Panc1 (cell line): ENCODE data around the gene MDM2. TPM values are rescaled to one million over a fixed set of nuclear protein-coding genes. Genes with fewer than 3 reads are reported as not detected.

Experiments
- ATAC-seq: fragments of 200-7000 bp; cut with Tn5 transposase; 2 replicates; pipeline ENCODE4 v1.9.1; 2020; ENCODE audit warnings: mild to moderate bottlenecking, moderate library complexity
- BruUV-seq: library from RNA; stranded (reverse); fragments of 400-500 nt; replicated peaks from 2 replicates; lab custom pipeline; 2021; lab: Mats Ljungman, UMichigan
- CTCF ChIA-PET: fragments of 300-600 bp; sonication (Branson Sonifier 250); formaldehyde crosslinking; loops from one replicate; lab custom pipeline; 2022; ENCODE audit warnings: antibody characterized with exemption; lab: Charles Lee
- POLR2A ChIA-PET: fragments of 300-600 bp; sonication (Branson Sonifier 250); formaldehyde crosslinking; loops from one replicate; lab custom pipeline; 2022; ENCODE audit warnings: antibody characterized with exemption; lab: Charles Lee
- DNase-seq: peaks from one replicate; pipeline ENCODE4 v3.0.0-alpha.2; 2010; ENCODE audit warnings: low read depth, low spot score
- H3K27ac ChIP-seq: 2 replicates; pipeline ENCODE4 v1.5.1; 2011; ENCODE audit warnings: mild to moderate bottlenecking, low read length, inconsistent platforms
- H3K27me3 ChIP-seq: fragments of 200-500 bp; sonication (Bioruptor generic); 2 replicates; pipeline ENCODE4 v1.6.0; 2014; ENCODE audit warnings: low read length, inconsistent platforms; ENCODE audit not compliant: control insufficient read depth, insufficient read depth
- H3K36me3 ChIP-seq: fragments of 200-500 bp; sonication (Bioruptor generic); 2 replicates; pipeline ENCODE4 v1.5.1; 2014; ENCODE audit warnings: inconsistent platforms, mild to moderate bottlenecking, low read length, moderate library complexity; ENCODE audit not compliant: control insufficient read depth, insufficient read depth
- H3K4me1 ChIP-seq: 2 replicates; pipeline ENCODE4 v1.5.1; 2011; ENCODE audit warnings: inconsistent platforms, mild to moderate bottlenecking, low read length, moderate library complexity; ENCODE audit not compliant: control insufficient read depth, insufficient read depth
- H3K4me3 ChIP-seq, 2 experiments: 2 replicates each; pipeline ENCODE4 v1.5.1; 2011 to 2012; ENCODE audit warnings: low read depth in 2 of 2, low read length in 2 of 2, mild to moderate bottlenecking in 2 of 2, inconsistent platforms in 1 of 2, moderate library complexity in 1 of 2
- H3K9me3 ChIP-seq: fragments of 200-500 bp; sonication (Bioruptor generic); 2 replicates; pipeline ENCODE4 v1.5.1; 2014; ENCODE audit warnings: low read depth, mild to moderate bottlenecking, inconsistent platforms, low read length, moderate library complexity; ENCODE audit not compliant: control insufficient read depth, insufficient read depth
- CTCF ChIP-seq: fragments of 450-650 bp; IDR thresholded peaks from 2 replicates; pipeline ENCODE4 v1.5.1; 2017; ENCODE audit warnings: mild to moderate bottlenecking
- POLR2AphosphoS5 ChIP-seq: IDR thresholded peaks from 2 replicates; pipeline ENCODE4 v1.6.1; 2012; ENCODE audit warnings: mild to moderate bottlenecking, low read depth, low read length, moderate library complexity
- SIN3A ChIP-seq: IDR thresholded peaks from 2 replicates; pipeline ENCODE4 v1.6.1; 2012; ENCODE audit warnings: low read depth, mild to moderate bottlenecking, low read length, moderate library complexity, borderline replicate concordance; ENCODE audit not compliant: insufficient read depth
- TCF7L2 ChIP-seq: IDR thresholded peaks from 2 replicates; pipeline ENCODE4 v1.6.1; 2011; ENCODE audit warnings: mild to moderate bottlenecking, low read depth, low read length, inconsistent platforms
- in situ Hi-C: cut with HindIII; loops from 2 replicates; pipeline ENCODE4 v1.10.0; 2016; ENCODE audit warnings: low sequenced_read_pairs, low pct_unique_long_range_greater_than_20kb
- intact Hi-C: fragments of 100-400 bp; cut with micrococcal nuclease; formaldehyde crosslinking; loops from one replicate; pipeline ENCODE4 v1.10.0; 2022; ENCODE audit not compliant: unreplicated experiment
- total RNA-seq: library from RNA; stranded (reverse); gene quantifications from one replicate; pipeline ENCODE4 v1.2.1, GENCODE V29; 2021; ENCODE audit not compliant: unreplicated experiment
- TF ChIP-seq, protein P1 (sequence below), 2 experiments: IDR thresholded peaks; 2 replicates each; pipeline ENCODE4 v1.6.1; 2011 to 2012; ENCODE audit warnings: low read depth in 2 of 2, control low read depth in 1 of 2, low read length in 1 of 2, mild to moderate bottlenecking in 1 of 2, moderate library complexity in 1 of 2; ENCODE audit not compliant: insufficient read depth in 1 of 2

Gene MDM2
- total RNA-seq, 1 experiment from 2014 or later, result 101 TPM

DNA sequence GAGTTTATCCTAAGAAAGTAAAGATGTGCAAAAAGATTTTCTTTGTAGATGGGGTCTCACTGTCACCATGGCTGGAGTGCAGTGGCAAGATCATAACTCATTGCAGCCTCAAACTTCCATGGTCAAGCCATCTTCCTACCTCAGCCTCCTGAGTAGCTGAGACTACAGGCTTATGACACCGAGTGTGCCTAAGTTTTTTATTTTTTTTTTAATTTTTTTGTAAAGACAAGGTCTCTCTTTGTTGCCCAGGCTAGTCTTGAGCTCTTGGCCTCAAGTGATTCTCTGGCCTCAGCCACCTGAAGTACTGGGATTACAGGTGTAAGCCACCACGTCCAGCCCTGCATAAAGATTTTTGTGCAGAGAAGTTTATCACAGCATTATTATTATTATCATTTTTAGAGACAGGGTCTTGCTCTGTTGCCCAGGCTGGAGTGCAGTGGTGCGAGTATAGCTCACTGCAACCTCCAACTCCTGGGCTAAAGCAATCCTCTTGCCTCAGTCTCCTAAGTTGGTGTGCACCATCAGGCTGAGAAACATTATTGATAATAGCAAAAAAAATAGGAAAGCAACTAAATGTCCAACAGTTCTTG is 19.3 kb upstream of the MDM2 start:
- Histone ChIP-seq H3K4me3 (no peak overlapping the region), H3K4me1 (no peaks in the 10 kb centered on the region), H3K27me3 (no peaks in the 10 kb centered on the region), H3K9me3 (no peaks in the 10 kb centered on the region), H3K27ac (no peak overlapping the region), H3K36me3 (no peaks in the 10 kb centered on the region)
- in situ Hi-C loops, result no loop called here
- ChIA-PET POLR2A (interaction anchor here (0.6 kb wide), 1 partner anchor 174 kb away, joined by 3 read pairs; no protein-coding TSS in a partner anchor), CTCF (no interaction called here)
- ATAC-seq (no peak), DNase-seq (no peak)
- intact Hi-C loops, result no loop called here
- TF ChIP-seq CTCF (no peak), TCF7L2 (no peak), SIN3A (no peak), POLR2AphosphoS5 (no peak)
- TF ChIP-seq, protein P1, sequence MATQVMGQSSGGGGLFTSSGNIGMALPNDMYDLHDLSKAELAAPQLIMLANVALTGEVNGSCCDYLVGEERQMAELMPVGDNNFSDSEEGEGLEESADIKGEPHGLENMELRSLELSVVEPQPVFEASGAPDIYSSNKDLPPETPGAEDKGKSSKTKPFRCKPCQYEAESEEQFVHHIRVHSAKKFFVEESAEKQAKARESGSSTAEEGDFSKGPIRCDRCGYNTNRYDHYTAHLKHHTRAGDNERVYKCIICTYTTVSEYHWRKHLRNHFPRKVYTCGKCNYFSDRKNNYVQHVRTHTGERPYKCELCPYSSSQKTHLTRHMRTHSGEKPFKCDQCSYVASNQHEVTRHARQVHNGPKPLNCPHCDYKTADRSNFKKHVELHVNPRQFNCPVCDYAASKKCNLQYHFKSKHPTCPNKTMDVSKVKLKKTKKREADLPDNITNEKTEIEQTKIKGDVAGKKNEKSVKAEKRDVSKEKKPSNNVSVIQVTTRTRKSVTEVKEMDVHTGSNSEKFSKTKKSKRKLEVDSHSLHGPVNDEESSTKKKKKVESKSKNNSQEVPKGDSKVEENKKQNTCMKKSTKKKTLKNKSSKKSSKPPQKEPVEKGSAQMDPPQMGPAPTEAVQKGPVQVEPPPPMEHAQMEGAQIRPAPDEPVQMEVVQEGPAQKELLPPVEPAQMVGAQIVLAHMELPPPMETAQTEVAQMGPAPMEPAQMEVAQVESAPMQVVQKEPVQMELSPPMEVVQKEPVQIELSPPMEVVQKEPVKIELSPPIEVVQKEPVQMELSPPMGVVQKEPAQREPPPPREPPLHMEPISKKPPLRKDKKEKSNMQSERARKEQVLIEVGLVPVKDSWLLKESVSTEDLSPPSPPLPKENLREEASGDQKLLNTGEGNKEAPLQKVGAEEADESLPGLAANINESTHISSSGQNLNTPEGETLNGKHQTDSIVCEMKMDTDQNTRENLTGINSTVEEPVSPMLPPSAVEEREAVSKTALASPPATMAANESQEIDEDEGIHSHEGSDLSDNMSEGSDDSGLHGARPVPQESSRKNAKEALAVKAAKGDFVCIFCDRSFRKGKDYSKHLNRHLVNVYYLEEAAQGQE (IDR thresholded peaks at IDR 0.05; ENCODE audit: insufficient read depth in 1 of 2, low read depth in 2 of 2, low read length in 1 of 2), result no peak
- BruUV-seq, result no TSS peak

DNA sequence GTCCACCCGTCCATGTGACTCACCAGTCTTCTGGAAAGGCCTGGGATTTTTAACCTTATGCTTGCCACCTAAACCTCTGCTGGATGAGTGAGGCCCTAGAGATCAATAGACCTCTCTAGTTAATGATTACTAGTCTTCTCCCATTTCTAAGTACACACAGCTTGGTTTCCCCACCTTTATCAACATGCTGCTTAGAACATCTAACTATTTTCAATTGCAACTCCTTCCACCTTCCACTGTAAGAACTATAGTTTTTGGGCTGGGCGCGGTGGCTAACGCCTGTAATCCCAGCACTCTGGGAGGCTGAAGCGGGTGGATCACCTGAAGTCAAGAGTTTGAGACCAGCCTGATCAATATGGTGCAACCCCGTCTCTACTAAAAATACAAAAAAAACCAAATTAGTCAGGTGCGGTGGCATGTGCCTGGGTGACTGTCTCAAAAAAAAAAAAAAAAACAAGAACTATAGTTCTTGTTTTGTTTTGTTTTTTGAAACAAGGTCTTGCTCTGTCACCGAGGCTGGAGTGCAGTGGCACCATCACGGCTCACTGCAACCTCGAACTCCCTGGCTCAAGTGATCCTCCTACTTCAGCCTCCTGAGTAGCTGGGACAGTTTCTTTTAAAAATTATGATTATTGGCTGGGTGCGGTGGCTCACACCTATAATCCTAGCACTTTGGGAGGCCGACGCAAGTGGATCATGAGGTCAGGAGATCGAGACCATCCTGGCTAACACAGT is 18.7 kb upstream of the MDM2 start:
- H3K4me3 ChIP-seq, result no peak overlapping the region
- no peaks in the 10 kb centered on the region for H3K9me3 ChIP-seq
- ATAC-seq, result no peak
- DNase-seq, result no peak
- no peaks in the 10 kb centered on the region for H3K27me3 ChIP-seq
- CTCF ChIA-PET, result no interaction called here
- H3K36me3 ChIP-seq, result no peaks in the 10 kb centered on the region
- no peaks in the 10 kb centered on the region for H3K4me1 ChIP-seq
- BruUV-seq, result no TSS peak
- POLR2A ChIA-PET, result no interaction called here
- intact Hi-C loops, result no loop called here
- TF ChIP-seq SIN3A, result no peak
- no peak for TF ChIP-seq POLR2AphosphoS5
- no peak for TF ChIP-seq TCF7L2
- TF ChIP-seq, protein P1 (IDR thresholded peaks at IDR 0.05; ENCODE audit: insufficient read depth in 1 of 2, low read depth in 2 of 2, low read length in 1 of 2), result no peak
- no peak for TF ChIP-seq CTCF
- in situ Hi-C loops, result no loop called here
- no peak overlapping the region for H3K27ac ChIP-seq
